Epithelial cell of proximal tubule (primary cell): ENCODE data around the gene CAPN10. TPM values are rescaled to one million over a fixed set of nuclear protein-coding genes. Genes with fewer than 3 reads are reported as not detected.

ENCODE experiments used
- DNase-seq: peaks from one replicate; pipeline ENCODE4 v3.0.0-alpha.2; 2011; ENCODE audit warnings: low read depth
- H3K4me3 ChIP-seq: 2 replicates; pipeline ENCODE4 v1.5.1; 2011; ENCODE audit warnings: low read depth, mild to moderate bottlenecking, low read length
- total RNA-seq: library from RNA; depleted of rRNA; stranded (reverse); fragments of >200 nt; gene quantifications from 2 replicates; pipeline ENCODE4 v1.2.3, GENCODE V29; 2015
- TF ChIP-seq, protein P1 (sequence below): conservative IDR thresholded peaks from 2 replicates; pipeline ENCODE4 v1.5.1; 2012; ENCODE audit warnings: low read depth, mild to moderate bottlenecking, low read length

Gene CAPN10
- total RNA-seq, 1 donor from 2014 or later = 31.9 TPM

DNA sequence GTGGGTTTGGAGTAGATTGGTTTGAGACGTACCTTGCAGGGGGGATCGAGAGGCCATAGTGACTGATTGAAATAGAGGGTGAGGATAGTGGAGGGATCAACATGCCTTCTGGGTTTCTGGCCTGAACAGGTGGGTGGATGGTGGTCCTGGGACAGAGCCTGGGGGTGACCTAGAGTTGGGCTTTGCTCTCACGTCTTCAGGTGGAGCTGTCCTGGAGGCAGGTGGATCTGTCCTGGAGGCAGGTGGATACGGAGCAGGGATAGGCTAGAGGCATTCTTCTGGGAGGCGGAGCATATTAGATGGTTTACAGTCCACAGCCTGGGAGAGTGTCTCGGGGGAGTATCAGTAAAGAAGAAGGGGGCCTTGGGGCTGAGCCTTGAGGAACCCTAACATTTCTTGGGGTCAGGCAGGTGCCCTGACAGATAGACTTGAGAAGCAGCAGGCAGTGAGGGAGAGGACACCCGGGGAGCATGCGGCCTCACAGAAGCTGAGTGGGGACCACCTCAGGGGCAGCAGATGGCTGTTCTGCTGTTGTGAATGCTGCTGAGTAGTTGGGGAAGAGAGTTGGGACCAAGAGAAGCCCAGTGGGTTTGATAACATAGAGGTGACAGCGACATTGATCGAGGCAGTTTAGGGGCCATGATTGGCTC lies 1.6 kb downstream of the CAPN10 start:
- peak overlapping the region; percentile 99 for H3K4me3 ChIP-seq
- no peak for DNase-seq
- TF ChIP-seq, protein P1, sequence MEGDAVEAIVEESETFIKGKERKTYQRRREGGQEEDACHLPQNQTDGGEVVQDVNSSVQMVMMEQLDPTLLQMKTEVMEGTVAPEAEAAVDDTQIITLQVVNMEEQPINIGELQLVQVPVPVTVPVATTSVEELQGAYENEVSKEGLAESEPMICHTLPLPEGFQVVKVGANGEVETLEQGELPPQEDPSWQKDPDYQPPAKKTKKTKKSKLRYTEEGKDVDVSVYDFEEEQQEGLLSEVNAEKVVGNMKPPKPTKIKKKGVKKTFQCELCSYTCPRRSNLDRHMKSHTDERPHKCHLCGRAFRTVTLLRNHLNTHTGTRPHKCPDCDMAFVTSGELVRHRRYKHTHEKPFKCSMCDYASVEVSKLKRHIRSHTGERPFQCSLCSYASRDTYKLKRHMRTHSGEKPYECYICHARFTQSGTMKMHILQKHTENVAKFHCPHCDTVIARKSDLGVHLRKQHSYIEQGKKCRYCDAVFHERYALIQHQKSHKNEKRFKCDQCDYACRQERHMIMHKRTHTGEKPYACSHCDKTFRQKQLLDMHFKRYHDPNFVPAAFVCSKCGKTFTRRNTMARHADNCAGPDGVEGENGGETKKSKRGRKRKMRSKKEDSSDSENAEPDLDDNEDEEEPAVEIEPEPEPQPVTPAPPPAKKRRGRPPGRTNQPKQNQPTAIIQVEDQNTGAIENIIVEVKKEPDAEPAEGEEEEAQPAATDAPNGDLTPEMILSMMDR = no peak

GRCh38 chr2:240588669-240589068 lies 2.1 kb downstream of the CAPN10 start:
- DNase-seq = no peak
- TF ChIP-seq, protein P1 = no peak
- no peak overlapping the region for H3K4me3 ChIP-seq

- TF ChIP-seq, protein P1 = no peak
- DNase-seq = no peak
- no peak overlapping the region for H3K4me3 ChIP-seq
Observed at GRCh38 chr2:240589375-240589774, 2.8 kb downstream of the CAPN10 start.

DNA sequence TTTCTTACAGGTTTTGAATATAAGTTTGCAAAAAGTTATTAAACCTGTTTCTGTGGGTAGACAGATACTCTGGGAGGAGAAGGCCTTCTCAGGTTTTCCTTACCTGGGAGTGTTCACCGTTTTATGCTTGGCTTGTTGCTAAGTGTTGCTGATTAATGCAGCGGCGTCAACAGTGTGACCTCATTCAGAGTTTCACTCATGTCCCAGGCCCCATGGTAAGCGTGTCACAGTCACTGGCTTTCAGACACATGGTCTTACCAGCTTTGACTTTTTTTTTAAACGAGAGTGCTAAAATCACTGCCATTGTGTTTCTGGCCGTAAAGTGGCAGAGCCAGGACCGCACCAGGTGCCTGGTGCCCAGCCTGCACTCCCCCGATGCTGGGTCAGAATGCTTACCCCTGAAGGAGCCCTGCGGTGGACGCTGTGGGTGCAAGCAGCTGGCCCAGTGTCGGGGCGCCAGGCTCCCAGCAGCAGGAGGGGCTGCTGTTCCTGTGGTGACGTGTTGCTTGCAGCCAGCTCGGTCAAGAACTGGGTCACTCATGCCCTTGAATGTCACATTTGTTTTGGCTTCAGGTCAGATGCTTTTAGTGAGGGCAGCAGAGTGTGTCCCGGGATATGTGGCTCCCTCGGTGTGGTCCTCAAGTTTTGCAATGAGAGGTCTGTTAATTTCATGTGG lies 3.5 kb downstream of the CAPN10 start:
- no peak for DNase-seq
- TF ChIP-seq, protein P1 = no peak
- H3K4me3 ChIP-seq = no peak overlapping the region

GRCh38 chr2:240590681-240591111 lies 4.2 kb downstream of the CAPN10 start:
- no peak for DNase-seq
- TF ChIP-seq, protein P1 = no peak
- H3K4me3 ChIP-seq = no peak overlapping the region

GRCh38 chr2:240591226-240591625 lies 4.7 kb downstream of the CAPN10 start:
- no peak overlapping the region for H3K4me3 ChIP-seq
- TF ChIP-seq, protein P1 = no peak
- DNase-seq = no peak

DNA sequence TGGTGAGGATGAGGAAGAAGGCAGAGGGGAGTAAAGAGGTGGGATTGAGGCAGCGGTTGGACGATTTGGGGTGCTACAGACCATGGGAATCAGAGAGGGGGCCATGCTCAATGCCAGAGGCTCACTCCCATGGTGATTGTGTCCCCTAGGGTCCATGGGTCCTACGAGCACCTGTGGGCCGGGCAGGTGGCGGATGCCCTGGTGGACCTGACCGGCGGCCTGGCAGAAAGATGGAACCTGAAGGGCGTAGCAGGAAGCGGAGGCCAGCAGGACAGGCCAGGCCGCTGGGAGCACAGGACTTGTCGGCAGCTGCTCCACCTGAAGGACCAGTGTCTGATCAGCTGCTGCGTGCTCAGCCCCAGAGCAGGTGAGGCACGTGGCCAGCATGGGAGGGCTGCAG lies 5.2 kb downstream of the CAPN10 start:
- no peak for DNase-seq
- no peak overlapping the region for H3K4me3 ChIP-seq
- TF ChIP-seq, protein P1 = no peak
